Activated naive CD4-positive, alpha-beta T cell treated with anti-CD3 and anti-CD28 coated beads, Interleukin-2, amount 50 U/mL, for 24 hours (primary cell): ENCODE results near the gene AOAH.
"Not testable (repeated sequence)": the region's sequence is repeated elsewhere in the genome, so short reads cannot be mapped to it uniquely, and the experiment has no call there.

Experiments
- H3K27ac Mint-ChIP-seq: one replicate; pipeline ENCODE4 v1.8.0; 2021; ENCODE audit warnings: mild to moderate bottlenecking, mixed read lengths
- H3K27me3 Mint-ChIP-seq: one replicate; pipeline ENCODE4 v1.8.0; 2021; ENCODE audit warnings: mixed read lengths
- H3K36me3 Mint-ChIP-seq: one replicate; pipeline ENCODE4 v1.8.0; 2021; ENCODE audit warnings: mixed read lengths
- H3K4me1 Mint-ChIP-seq: one replicate; pipeline ENCODE4 v1.8.0; 2021; ENCODE audit warnings: mixed read lengths
- H3K4me3 Mint-ChIP-seq: one replicate; pipeline ENCODE4 v1.8.0; 2021; ENCODE audit warnings: mild to moderate bottlenecking, mixed read lengths
- H3K9me3 Mint-ChIP-seq: one replicate; pipeline ENCODE4 v1.8.0; 2021; ENCODE audit warnings: mixed read lengths

AOAH gene

GRCh38 chr7:36659638-36660341, 64.5 kb downstream of the AOAH start:
- H3K9me3 Mint-ChIP-seq = no peaks in the 10 kb centered on the region
- H3K4me1 Mint-ChIP-seq = peaks cover 9% of the 10 kb centered on the region
- no peak overlapping the region for H3K27ac Mint-ChIP-seq
- H3K27me3 Mint-ChIP-seq = no peaks in the 10 kb centered on the region
- H3K36me3 Mint-ChIP-seq = peaks cover 2% of the 10 kb centered on the region
- H3K4me3 Mint-ChIP-seq = no peak overlapping the region

- no peaks in the 10 kb centered on the region for H3K9me3 Mint-ChIP-seq
- no peaks in the 10 kb centered on the region for H3K27me3 Mint-ChIP-seq
- H3K27ac Mint-ChIP-seq = no peak overlapping the region
- no peak overlapping the region for H3K4me3 Mint-ChIP-seq
- H3K4me1 Mint-ChIP-seq = peaks cover 11% of the 10 kb centered on the region
- peaks cover under 1% of the 10 kb centered on the region for H3K36me3 Mint-ChIP-seq
Observed at GRCh38 chr7:36659172-36659516, 65.2 kb downstream of the AOAH start.

- H3K4me3 Mint-ChIP-seq = no peak overlapping the region
- H3K36me3 Mint-ChIP-seq = peaks cover 1% of the 10 kb centered on the region
- H3K4me1 Mint-ChIP-seq = peaks cover 16% of the 10 kb centered on the region
- H3K27me3 Mint-ChIP-seq = no peaks in the 10 kb centered on the region
- no peaks in the 10 kb centered on the region for H3K9me3 Mint-ChIP-seq
- H3K27ac Mint-ChIP-seq = no peak overlapping the region
Observed at GRCh38 chr7:36658335-36659171, 65.7 kb downstream of the AOAH start.

GRCh38 chr7:36657036-36657660, 67.1 kb downstream of the AOAH start:
- H3K4me1 Mint-ChIP-seq = peaks cover 28% of the 10 kb centered on the region
- H3K9me3 Mint-ChIP-seq = no peaks in the 10 kb centered on the region
- peaks cover 1% of the 10 kb centered on the region for H3K36me3 Mint-ChIP-seq
- H3K4me3 Mint-ChIP-seq = no peak overlapping the region
- no peak overlapping the region for H3K27ac Mint-ChIP-seq
- no peaks in the 10 kb centered on the region for H3K27me3 Mint-ChIP-seq

- no peak overlapping the region for H3K4me3 Mint-ChIP-seq
- peaks cover 1% of the 10 kb centered on the region for H3K36me3 Mint-ChIP-seq
- no peak overlapping the region for H3K27ac Mint-ChIP-seq
- H3K9me3 Mint-ChIP-seq = no peaks in the 10 kb centered on the region
- H3K4me1 Mint-ChIP-seq = peaks cover 19% of the 10 kb centered on the region
- H3K27me3 Mint-ChIP-seq = no peaks in the 10 kb centered on the region
Observed at GRCh38 chr7:36654436-36654835, 69.9 kb downstream of the AOAH start.

GRCh38 chr7:36653663-36654355, 70.5 kb downstream of the AOAH start:
- Mint-ChIP-seq H3K4me3 (no peak overlapping the region), H3K9me3 (no peaks in the 10 kb centered on the region), H3K36me3 (peaks cover 1% of the 10 kb centered on the region), H3K27me3 (no peaks in the 10 kb centered on the region), H3K27ac (no peak overlapping the region), H3K4me1 (peaks cover 19% of the 10 kb centered on the region)

- Mint-ChIP-seq H3K36me3 (peaks cover 1% of the 10 kb centered on the region), H3K9me3 (no peaks in the 10 kb centered on the region), H3K4me3 (no peak overlapping the region), H3K4me1 (peaks cover 19% of the 10 kb centered on the region), H3K27ac (no peak overlapping the region), H3K27me3 (no peaks in the 10 kb centered on the region)
Observed at GRCh38 chr7:36653008-36653662, 71.2 kb downstream of the AOAH start.

- no peak overlapping the region for H3K27ac Mint-ChIP-seq
- H3K36me3 Mint-ChIP-seq = peaks cover 1% of the 10 kb centered on the region
- peaks cover 19% of the 10 kb centered on the region for H3K4me1 Mint-ChIP-seq
- no peaks in the 10 kb centered on the region for H3K27me3 Mint-ChIP-seq
- no peak overlapping the region for H3K4me3 Mint-ChIP-seq
- H3K9me3 Mint-ChIP-seq = no peaks in the 10 kb centered on the region
Observed at GRCh38 chr7:36652431-36652830, 71.9 kb downstream of the AOAH start.

- Mint-ChIP-seq H3K36me3 (peaks cover 1% of the 10 kb centered on the region), H3K9me3 (no peaks in the 10 kb centered on the region), H3K27ac (no peak overlapping the region), H3K4me3 (no peak overlapping the region), H3K27me3 (no peaks in the 10 kb centered on the region), H3K4me1 (peaks cover 23% of the 10 kb centered on the region)
Observed at GRCh38 chr7:36651404-36651803, 72.9 kb downstream of the AOAH start.

- Mint-ChIP-seq H3K9me3 (no peaks in the 10 kb centered on the region), H3K27ac (no peak overlapping the region), H3K27me3 (no peaks in the 10 kb centered on the region), H3K36me3 (peaks cover 1% of the 10 kb centered on the region), H3K4me1 (peaks cover 28% of the 10 kb centered on the region), H3K4me3 (no peak overlapping the region)
Observed at GRCh38 chr7:36650766-36651312, 73.5 kb downstream of the AOAH start.

- Mint-ChIP-seq H3K36me3 (peaks cover 1% of the 10 kb centered on the region), H3K27ac (no peak overlapping the region), H3K4me3 (no peak overlapping the region), H3K4me1 (peaks cover 32% of the 10 kb centered on the region), H3K9me3 (no peaks in the 10 kb centered on the region), H3K27me3 (no peaks in the 10 kb centered on the region)
Observed at GRCh38 chr7:36650320-36650719, 74.0 kb downstream of the AOAH start.

GRCh38 chr7:36649319-36649718, 75.0 kb downstream of the AOAH start:
- H3K9me3 Mint-ChIP-seq, H3K36me3 Mint-ChIP-seq, H3K4me3 Mint-ChIP-seq, H3K27me3 Mint-ChIP-seq, H3K27ac Mint-ChIP-seq: not testable (repeated sequence)
- peaks cover 42% of the 10 kb centered on the region for H3K4me1 Mint-ChIP-seq

- Mint-ChIP-seq H3K4me1 (peaks cover 43% of the 10 kb centered on the region), H3K9me3 (no peaks in the 10 kb centered on the region), H3K36me3 (no peaks in the 10 kb centered on the region), H3K4me3 (no peak overlapping the region), H3K27me3 (no peaks in the 10 kb centered on the region), H3K27ac (no peak overlapping the region)
Observed at GRCh38 chr7:36648441-36648840, 75.9 kb downstream of the AOAH start.

- H3K27ac Mint-ChIP-seq = no peak overlapping the region
- H3K36me3 Mint-ChIP-seq = no peaks in the 10 kb centered on the region
- H3K27me3 Mint-ChIP-seq = no peaks in the 10 kb centered on the region
- no peaks in the 10 kb centered on the region for H3K9me3 Mint-ChIP-seq
- no peak overlapping the region for H3K4me3 Mint-ChIP-seq
- H3K4me1 Mint-ChIP-seq = peaks cover 67% of the 10 kb centered on the region
Observed at GRCh38 chr7:36644625-36645422, 79.5 kb downstream of the AOAH start.
